Fibroblast of lung (primary cell): ENCODE measurements around the gene RPAP3.

Experiments
- EZH2 ChIP-seq: IDR thresholded peaks from 2 replicates; pipeline ENCODE4 v1.5.1; 2012; ENCODE audit warnings: low read length, control low read depth, mild to moderate bottlenecking; ENCODE audit errors: missing control alignments
- TF ChIP-seq, protein P1 (sequence below), 2 donors: IDR thresholded peaks in 1 of 2; conservative IDR thresholded peaks in 1 of 2; 1 replicate in 1 of 2; 2 replicates in 1 of 2; pipeline ENCODE4 v1.5.1; 2011 to 2012; ENCODE audit warnings: low read length in 2 of 2, control low read depth in 1 of 2, inconsistent platforms in 1 of 2, low read depth in 1 of 2, mild to moderate bottlenecking in 1 of 2

DNA sequence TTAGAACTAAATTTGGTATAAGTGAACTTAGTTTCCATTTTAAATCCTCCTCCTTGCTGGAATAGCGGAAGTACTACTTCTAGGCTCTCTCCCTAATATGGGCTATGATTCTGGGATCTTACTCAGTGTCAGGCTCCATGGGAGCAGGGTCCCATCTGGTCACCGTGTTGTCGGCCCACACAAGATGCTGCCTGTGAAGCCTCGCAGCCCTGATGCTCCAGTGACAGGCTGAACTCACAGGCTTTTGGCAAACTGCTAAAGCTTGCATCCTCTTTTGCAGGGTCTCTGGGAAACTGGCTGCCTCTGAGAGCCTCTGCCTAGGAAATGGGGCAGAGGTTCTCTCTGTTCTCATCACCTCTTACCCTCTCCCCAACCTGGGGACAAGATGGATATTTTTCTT, 88.4 kb downstream of the RPAP3 start:
- TF ChIP-seq, protein P1, sequence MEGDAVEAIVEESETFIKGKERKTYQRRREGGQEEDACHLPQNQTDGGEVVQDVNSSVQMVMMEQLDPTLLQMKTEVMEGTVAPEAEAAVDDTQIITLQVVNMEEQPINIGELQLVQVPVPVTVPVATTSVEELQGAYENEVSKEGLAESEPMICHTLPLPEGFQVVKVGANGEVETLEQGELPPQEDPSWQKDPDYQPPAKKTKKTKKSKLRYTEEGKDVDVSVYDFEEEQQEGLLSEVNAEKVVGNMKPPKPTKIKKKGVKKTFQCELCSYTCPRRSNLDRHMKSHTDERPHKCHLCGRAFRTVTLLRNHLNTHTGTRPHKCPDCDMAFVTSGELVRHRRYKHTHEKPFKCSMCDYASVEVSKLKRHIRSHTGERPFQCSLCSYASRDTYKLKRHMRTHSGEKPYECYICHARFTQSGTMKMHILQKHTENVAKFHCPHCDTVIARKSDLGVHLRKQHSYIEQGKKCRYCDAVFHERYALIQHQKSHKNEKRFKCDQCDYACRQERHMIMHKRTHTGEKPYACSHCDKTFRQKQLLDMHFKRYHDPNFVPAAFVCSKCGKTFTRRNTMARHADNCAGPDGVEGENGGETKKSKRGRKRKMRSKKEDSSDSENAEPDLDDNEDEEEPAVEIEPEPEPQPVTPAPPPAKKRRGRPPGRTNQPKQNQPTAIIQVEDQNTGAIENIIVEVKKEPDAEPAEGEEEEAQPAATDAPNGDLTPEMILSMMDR (conservative IDR thresholded peaks at IDR 0.05 in 1 of 2, IDR thresholded peaks at IDR 0.05 in 1 of 2; ENCODE audit: low read depth in 1 of 2, low read length in 2 of 2) = no peak
- no peak for TF ChIP-seq EZH2
